HG03159 (cell line): ENCODE results near the gene SULT2B1.

Source experiments
- ATAC-seq: cut with Tn5 transposase; IDR thresholded peaks from one replicate; pipeline ENCODE4 v1.9.1; 2021; ENCODE audit warnings: mild to moderate bottlenecking, moderate library complexity; ENCODE audit not compliant: unreplicated experiment

SULT2B1 gene

DNA sequence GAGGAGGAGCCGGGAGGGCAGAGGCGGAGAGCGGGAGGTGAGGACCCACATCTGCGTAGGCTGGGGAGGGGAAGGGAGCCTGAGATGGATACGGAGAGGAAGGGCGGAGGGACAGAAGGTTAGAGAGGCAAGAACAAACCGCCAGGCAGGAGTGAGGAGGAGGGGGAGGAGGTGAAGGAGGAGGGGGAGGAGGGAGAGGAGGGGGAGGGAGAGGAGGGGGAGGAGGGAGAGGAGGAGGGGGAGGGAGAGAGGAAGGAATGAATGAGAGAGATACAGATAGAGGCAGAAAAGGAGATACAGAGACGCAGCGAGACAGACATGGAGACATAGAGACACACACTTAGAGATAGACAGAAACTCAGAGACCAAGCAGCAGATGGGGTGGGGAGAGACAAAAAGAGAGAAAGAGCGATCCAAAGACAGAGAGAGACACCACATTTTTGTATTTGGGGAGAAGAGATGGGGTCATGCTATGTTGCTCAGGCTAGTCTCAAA lies 94.8 kb downstream of the SULT2B1 start:
- no peak for ATAC-seq

DNA sequence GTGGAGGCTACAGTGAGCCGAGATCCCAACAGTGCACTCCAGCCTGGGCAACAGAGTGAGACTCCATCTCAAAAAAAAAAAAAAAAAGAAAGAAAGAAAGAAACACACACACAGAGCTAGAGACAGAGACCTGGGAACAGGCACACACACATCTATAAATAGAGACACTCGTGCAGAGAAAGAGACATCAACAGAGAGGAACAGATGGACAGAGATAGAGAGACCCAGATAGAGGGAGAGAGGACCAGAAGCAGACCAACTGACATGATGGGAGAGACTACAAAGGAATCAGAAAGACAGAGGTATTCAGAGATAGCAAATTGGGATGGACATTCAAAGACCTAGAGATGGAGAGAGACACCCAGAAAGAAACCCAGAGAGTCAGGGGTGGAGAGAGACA lies 96.2 kb downstream of the SULT2B1 start:
- ATAC-seq, result no peak
